GM04504 (cell line): Measurements from ENCODE around the gene ENTR1.

Experiments
- DNase-seq: peaks from one replicate; pipeline ENCODE4 v3.0.0-alpha.2; 2012; ENCODE audit warnings: low read depth

The ENTR1 gene

GRCh38 chr9:136361047-136361753, 49.2 kb downstream of the ENTR1 start:
- DNase-seq = no peak

GRCh38 chr9:136359774-136360718, 50.4 kb downstream of the ENTR1 start:
- no peak for DNase-seq

GRCh38 chr9:136358888-136359287, 51.5 kb downstream of the ENTR1 start:
- no peak for DNase-seq

- DNase-seq = no peak
Measured at GRCh38 chr9:136358016-136358415, 52.4 kb downstream of the ENTR1 start.

GRCh38 chr9:136357202-136357725, 53.1 kb downstream of the ENTR1 start:
- DNase-seq = no peak

- DNase-seq = no peak
Measured at GRCh38 chr9:136355616-136356557, 54.5 kb downstream of the ENTR1 start.

- DNase-seq = no peak
Measured at GRCh38 chr9:136354592-136355085, 55.8 kb downstream of the ENTR1 start.

GRCh38 chr9:136353757-136354488, 56.5 kb downstream of the ENTR1 start:
- DNase-seq = no peak

- DNase-seq = no peak
Measured at GRCh38 chr9:136353088-136353487, 57.3 kb downstream of the ENTR1 start.

GRCh38 chr9:136352682-136353081, 57.7 kb downstream of the ENTR1 start:
- DNase-seq = no peak
